ENCODE results near the gene RPL27. TPM values are rescaled to one million over a fixed set of nuclear protein-coding genes. Genes with fewer than 3 reads are reported as not detected.

RPL27 gene
- total RNA-seq: 935 TPM

GRCh38 chr17:42997984-42998938 is at the start of gene RPL27:
Gene RPL27 (plus strand): TSS chr17:42998419. CDS start chr17:42998751, 332 bp downstream.

GRCh38 chr17:42964161-42964932 is 33.9 kb upstream of the RPL27 start, which contains the start of gene AARSD1:
Gene AARSD1 (minus strand): TSS chr17:42964454. CDS start chr17:42964440, 14 bp downstream.

GRCh38 chr17:42979511-42980273 is 18.5 kb upstream of the RPL27 start, which contains the start of gene PTGES3L:
Gene PTGES3L (minus strand): TSS chr17:42980080. CDS start chr17:42980053, 27 bp downstream.

GRCh38 chr17:42980274-42980765 is 17.9 kb upstream of the RPL27 start, which contains the start of gene RUNDC1:
Gene RUNDC1 (plus strand): TSS chr17:42980565. CDS start chr17:42980577, 12 bp downstream.

DNA sequence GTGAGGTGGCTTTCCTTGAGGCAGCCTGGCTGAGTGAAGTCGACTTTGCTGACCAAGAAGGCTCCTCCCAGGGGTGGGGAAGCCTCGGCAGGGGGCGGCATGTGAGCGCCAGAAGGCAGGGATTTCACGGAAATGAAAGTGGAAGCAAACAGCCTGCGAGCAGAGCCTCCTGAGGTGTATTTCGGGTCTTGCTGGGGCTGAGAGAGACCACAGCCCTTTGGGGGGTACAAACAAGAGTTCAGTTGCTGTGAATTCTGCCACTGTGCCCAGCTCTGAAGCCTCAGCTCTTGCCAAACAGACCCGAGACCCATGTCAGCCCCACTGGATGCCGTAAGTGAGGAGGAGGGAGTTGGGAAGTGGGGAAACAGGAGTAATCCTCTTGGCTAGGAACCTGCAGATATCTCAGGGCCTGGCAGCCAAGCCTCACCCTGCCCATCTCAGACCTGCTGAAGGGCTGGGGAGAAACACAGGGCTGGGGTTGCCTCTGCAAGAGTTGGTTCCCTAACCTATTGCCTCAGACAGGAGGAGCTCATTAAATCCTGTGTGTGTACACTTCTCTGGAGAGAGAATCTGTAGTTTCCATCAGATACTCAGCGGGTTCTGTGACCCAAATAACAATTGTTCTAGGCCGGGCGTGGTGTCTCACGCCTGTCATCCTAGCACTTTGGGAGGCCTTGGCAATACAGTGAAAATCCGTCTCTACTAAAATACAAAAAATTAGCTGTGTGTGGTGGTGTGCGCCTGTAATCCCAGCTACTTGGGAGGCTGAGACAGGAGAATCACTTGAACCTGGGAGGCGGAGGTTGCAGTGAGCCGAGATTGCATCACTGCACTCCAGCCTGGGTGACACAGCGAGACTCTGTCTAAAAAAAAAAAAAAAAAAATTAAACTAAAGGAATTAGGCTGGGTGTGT is 8.7 kb downstream of the RPL27 start, which contains the start of gene IFI35:
IFI35 (plus strand) TSS at position 146 of the 913 bp plus-strand sequence; CDS start at position 310, 164 bp downstream.

GRCh38 chr17:43021741-43022512 is 23.7 kb downstream of the RPL27 start, which contains the start of gene VAT1:
Gene VAT1 (minus strand): TSS chr17:43022385. CDS start chr17:43022322, 63 bp downstream.

GRCh38 chr17:43024407-43025289 is 26.4 kb downstream of the RPL27 start, which contains the start of gene RND2:
Gene RND2 (plus strand): TSS chr17:43025231. CDS start chr17:43025348, 117 bp downstream.

Small RNA genes lying within 50 kb of the gene (small RNA-seq; reads per million reads assigned to genes)
- gene AARSD1: not detected

Other genes starting within 250 kb of the RPL27 start
- 16.6 TPM for gene RAMP2, start 237.2 kb upstream of the RPL27 start, total RNA-seq
- 39.2 TPM for gene VPS25, start 225.0 kb upstream of the RPL27 start, total RNA-seq
- 0.69 TPM for gene WNK4, start 217.8 kb upstream of the RPL27 start, total RNA-seq
- 99.9 TPM for gene COA3, start 199.7 kb upstream of the RPL27 start, total RNA-seq
- gene CNTD1, start 199.6 kb upstream of the RPL27 start, total RNA-seq: 0.92 TPM
- 73.1 TPM for gene BECN1, start 174.1 kb upstream of the RPL27 start, total RNA-seq
- gene PSME3, start 165.0 kb upstream of the RPL27 start, total RNA-seq: 55.1 TPM
- 1.2 TPM for gene AOC2, start 153.8 kb upstream of the RPL27 start, total RNA-seq
- gene AOC3, start 147.2 kb upstream of the RPL27 start, total RNA-seq: 0.46 TPM
- gene G6PC1, start 97.6 kb upstream of the RPL27 start, total RNA-seq: under 0.01 TPM
- gene AARSD1, start 34.0 kb upstream of the RPL27 start, total RNA-seq: 29.1 TPM
- gene PTGES3L, start 18.3 kb upstream of the RPL27 start, total RNA-seq: 3.7 TPM
- gene RUNDC1, start 17.9 kb upstream of the RPL27 start, total RNA-seq: 21.2 TPM
- gene IFI35, start 8.4 kb downstream of the RPL27 start, total RNA-seq: 4.8 TPM
- gene VAT1, start 24.0 kb downstream of the RPL27 start, total RNA-seq: 172 TPM
- gene RND2, start 26.8 kb downstream of the RPL27 start, total RNA-seq: 28.4 TPM
- 15.2 TPM for gene BRCA1, start 126.9 kb downstream of the RPL27 start, total RNA-seq
- 81.0 TPM for gene NBR1, start 172.8 kb downstream of the RPL27 start, total RNA-seq
- gene TMEM106A, start 213.5 kb downstream of the RPL27 start, total RNA-seq: 0.92 TPM
- gene CCDC200, start 230.2 kb downstream of the RPL27 start, total RNA-seq: not detected
- not detected for gene RNU2-1, start 235.6 kb downstream of the RPL27 start, total RNA-seq